ENCODE measurements around the gene AMER3.

AMER3 gene

DNA sequence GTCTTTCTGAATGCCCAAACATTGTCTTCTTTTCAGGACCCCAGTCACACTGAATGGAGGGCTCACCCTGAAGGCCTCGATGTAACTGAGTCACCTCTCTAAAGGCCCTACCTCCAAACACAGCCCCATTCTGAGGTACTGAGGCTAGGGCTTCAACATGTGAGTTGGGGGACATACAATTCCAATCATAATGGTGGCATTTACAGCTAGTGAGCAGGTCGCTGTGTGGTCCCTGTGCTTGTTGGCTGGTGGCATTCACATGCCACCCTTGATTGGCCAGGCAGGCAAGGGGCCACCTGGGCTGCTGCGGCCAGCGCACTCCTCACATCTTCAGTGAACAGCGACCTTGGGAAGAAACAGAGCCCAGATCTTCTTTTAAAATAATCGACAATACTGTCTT is 30.7 kb downstream of the AMER3 start:
- DNase-seq = no peak

DNA sequence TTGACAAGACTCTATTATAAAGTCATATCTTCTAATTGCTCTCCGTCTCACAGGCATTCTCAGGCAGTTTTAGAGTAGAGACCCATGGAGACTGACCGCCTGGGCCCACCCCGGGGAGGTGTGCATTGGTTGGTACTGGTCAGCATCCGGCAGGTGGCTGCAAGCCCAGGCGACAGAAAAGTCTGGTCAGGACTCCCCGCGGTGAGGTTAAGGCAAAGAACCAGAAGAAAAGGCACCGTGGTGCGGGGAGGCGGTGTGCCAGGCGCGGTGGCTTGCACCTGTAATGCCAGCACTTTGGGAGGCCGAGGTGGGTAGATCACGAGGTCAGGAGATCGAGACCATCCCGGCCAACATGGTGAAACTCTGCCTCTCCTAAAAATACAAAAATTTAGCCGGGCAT is 32.5 kb downstream of the AMER3 start:
- no peak for DNase-seq

DNA sequence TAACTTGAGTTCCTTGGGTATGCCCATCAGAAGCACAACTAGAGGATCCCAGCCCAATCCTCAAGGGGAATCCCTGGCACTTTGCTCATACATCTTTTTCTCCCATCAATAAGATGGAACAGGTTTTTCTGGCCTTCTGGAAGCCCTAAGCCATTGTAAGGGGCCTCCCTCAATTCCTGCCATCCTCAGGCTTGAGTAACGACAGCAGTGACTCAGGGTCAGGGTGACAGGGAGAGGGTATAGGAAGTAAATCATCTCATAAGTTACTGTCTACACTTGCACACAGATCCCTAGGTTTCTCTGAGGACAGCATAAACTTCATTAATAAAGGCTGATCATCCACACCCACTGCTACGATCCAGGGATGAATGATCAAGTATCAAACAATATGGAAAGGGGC is 35.0 kb downstream of the AMER3 start:
- no peak for DNase-seq

DNA sequence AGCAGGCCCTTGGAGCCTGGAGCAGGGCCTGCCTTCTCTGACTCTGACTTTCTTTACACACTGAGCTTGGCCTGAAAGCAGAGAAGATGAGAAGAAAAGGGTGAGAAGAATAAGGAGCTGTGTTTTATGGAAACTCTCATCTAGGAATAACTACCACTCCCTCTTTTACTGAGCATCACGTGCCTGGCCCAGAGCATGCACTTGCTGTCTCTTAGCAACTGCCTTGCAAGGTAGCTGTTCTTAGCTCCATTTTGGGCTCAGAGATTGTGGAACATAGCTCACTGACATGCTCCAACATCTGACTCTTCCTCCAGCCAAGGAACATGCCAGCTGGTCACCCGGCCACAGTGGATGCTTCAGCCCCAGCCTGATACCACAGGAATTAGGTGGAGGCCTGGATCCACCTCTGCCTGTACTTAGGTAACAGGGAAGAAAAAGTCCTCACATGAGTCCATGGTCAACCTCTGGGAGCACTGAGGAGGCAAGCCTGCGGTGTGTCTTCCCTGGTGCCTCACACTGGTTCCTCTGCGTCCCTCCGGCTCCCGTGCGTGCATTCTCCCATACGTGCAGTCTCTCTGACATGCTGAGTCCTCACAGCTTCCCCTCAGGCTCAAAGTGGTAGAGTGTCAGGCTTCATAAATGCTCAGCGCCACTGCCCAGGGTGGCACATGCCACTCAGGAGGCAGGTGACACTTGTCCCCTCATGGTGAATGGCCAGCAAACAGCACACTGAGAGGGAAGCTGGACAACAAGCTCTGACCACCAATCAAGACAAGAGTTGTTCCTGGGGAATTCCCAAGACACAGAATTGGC is 35.7 kb downstream of the AMER3 start:
- DNase-seq = no peak

DNA sequence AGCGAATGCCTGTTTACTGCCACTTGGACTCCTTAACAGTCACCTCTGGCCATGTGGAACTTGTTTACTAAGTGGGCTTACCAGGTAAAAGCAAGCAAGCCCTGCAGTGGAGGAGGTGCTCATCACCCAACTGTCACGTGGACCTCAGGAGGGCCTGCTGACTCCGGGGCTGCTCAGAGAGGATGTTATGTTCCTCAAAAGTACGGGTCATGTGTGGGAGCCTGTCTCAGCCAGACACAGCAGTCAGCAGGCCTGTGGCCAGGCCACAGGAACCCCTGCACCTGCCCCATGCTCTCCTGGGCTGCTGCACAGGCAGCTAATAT is 36.2 kb downstream of the AMER3 start:
- no peak for DNase-seq

DNA sequence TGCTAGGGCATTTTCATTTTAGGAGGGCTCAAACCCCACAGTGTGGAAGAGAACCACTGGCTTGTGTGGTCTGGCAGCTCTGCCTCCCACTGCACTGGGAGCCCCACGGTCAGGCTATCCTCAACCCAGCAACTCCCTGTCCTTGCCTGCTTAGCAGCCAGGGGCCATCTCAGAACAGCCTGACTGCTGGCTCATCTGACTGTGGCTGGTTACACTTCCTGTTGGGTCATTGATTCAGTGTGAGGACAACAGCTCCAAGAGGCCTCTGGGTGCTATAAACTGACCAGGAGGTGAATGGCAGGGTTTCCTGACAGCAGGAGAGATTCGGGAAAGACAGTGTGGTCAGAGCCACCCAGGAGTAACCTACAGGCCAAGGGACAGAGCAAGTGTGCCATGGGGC is 40.1 kb downstream of the AMER3 start:
- DNase-seq = no peak

DNA sequence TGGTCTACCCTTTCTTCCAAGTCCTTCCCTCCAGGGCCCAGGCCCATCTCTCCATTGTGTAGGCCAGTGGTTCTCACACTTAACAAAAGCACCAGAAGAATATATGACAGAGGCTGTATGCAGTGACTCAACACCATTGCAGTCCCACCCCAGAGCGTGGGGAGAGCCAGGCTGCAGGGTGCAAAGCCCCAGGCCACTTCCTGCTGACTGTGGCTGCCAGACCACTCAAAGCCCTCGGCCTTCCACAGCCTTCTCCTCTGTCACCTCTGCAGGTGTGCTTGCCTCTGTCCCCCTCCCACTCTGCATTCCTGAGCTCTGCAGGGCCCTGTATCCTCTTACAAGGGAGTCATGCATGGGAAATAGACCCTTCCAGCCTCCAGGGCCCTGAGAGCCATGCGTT is 41.0 kb downstream of the AMER3 start:
- DNase-seq = no peak

DNA sequence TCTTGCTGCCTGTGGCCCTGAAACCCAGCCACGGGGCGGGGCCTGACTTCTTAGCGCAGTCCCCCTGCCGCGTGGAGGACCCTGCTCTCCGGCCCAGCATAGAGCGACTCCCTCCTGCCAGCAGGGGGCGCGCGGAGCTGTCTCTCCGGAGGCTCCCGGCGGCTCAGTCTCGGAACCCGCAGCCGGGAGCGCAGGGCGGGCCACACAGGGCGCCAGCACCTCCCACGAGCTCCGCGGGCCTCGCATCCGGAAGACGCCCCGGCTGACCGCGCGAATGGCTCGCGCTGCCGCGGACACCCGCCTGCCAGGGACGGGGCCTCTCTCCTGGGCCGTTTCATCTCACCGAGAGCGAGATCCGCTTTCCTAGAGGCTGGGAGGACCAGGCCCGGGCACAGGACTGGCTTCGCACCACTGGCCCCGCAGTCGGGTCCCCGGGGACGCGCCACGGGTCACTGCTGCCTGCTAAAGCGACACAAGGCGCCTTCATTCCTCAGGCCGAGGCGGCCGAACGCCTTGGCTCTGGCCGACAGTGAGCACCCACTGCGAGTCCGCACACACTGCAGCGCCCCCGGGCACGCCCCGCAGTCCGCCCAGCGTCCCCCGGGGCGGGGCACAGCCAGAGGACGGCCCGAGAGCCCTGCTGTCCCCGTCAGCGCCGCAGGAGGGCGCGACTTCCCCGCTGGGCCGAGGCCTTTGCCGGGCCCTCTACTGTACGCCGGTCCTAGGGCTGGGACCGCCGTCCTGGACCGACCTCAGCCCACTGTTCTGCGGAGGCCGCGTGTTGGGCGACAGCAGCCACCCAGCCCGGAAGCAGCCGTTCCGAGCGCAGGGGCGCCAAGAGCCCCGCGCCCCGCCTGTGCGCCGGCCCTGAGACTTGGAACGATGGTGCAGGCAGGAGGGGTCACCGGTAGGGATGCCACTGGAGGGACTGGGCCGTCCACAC is 42.4 kb downstream of the AMER3 start:
- peak; percentile 96 for DNase-seq

DNA sequence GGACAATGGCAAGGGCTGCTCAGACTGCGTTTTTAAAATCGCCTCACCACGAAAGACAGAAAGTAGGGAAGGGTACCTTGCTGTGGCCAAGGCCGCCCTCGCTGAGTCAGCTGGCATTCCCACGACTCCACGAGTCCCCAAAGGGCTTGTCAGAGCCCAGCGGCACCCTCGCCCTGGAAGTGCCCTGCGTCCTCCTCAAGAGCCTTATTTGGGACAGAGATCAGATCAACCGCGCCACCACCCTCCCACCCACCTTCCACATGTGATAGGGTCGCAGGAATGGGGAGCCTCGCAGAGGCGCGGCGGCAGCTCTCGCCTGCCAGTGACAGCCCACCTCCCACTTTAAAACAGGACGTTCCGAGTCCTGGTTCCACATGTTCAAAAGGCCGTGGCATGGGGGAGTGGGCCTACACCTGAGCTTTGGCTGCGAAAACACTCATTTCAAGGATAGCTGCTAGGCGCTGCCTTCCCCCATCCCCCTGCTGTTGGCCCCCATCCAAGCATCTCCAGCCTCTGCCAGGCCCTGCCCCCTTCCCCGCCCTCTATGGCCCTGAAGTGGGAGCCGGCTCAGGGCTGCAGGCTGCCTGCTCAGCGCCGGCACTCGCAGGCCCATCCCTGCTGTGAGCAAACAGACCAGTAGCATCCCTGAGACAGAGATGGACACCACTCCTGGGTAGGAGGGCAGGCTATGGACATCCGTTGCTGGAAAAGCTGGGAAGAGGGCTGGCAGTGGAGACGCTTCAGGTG is 43.3 kb downstream of the AMER3 start:
- DNase-seq = no peak

DNA sequence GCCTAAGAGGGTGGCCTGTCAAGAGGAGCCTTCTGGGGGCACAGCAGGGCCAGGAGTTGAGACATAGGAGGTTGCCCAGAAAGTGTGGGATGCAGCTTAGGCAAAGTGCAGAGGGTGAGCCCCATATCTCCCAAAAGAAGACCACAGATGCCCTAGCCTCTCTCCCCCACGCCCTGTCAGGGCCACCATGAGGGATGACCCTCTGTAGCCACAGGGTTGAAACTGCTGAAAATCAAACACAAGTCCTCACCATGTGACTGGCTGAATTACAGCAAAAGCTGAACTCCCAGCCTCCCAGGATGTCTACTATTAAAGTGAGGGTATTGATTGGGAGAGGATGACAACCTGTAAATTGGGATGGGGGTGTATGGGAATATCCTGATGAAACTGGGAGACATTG is 44.0 kb downstream of the AMER3 start:
- DNase-seq = no peak

DNA sequence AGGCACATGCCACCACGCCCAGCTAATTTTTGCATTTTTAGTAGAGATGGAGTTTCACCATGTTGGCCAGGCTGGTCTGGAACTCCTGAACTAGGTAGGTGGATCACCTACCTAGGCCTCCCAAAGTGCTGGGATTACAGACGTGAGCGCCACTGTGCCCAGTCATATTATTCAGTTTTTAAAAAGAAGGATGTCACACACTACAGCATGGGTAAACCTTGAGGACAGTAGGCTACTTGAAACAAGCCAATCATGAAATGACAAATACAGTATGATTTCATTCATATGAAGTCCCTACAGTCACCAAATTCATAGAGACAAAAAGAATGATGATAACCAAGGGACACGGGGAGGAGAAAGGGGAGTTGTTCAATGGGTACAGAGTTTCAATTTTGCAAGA is 50.3 kb downstream of the AMER3 start:
- DNase-seq = no peak

DNA sequence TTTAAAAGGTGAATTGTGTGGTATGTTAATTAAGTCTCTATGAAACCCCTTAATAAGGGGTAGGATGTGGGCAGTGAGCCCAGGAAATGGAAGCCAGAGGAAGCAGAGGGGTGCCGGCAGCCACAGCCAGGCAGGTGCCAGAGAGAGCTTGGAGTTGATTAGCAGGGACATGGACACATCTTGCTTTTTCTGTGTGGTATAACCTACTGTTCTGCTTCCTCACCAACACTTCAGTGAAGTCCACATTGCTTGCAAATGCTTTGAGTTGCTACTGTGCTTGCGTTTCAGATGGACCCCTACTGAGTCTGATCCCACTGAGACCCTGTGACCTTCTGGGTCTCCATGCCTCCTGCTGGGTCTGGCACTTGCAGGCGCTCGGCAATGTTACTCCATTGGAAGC is 51.0 kb downstream of the AMER3 start:
- no peak for DNase-seq

DNA sequence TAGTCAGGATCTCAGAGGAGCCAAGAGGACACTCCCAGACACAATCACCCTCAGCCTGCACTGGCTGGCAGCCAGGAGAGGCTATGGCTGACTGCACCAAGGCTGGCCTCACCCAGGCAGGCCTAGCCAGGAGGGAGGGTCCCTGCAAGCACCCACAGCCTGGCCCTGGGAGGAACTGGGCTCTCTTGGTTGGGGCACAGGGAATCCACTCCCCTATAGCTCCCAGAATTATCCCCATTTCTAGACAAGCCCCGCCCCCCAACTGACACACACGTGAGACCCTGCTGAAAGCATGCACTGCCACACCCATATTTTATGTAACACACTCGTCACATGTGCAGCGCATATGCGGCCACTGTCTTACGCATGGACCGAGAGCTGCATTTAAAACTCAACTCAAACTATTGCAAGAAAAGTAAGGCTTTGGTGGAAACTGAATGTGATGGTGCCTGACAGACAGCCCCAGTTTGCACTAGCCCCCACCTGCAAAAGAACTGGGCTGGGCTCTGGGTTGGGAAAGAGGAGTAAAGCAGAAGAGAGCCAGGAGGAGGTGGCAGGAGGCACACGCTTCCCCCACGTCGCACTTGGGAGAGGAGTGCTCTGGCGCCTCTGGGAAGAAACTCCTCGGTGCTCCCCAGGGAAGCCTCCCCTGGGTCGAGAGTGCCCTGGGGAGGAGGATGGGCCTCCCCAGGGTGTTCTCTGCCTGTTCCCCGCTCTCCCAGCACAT is 52.5 kb downstream of the AMER3 start:
- no peak for DNase-seq

DNA sequence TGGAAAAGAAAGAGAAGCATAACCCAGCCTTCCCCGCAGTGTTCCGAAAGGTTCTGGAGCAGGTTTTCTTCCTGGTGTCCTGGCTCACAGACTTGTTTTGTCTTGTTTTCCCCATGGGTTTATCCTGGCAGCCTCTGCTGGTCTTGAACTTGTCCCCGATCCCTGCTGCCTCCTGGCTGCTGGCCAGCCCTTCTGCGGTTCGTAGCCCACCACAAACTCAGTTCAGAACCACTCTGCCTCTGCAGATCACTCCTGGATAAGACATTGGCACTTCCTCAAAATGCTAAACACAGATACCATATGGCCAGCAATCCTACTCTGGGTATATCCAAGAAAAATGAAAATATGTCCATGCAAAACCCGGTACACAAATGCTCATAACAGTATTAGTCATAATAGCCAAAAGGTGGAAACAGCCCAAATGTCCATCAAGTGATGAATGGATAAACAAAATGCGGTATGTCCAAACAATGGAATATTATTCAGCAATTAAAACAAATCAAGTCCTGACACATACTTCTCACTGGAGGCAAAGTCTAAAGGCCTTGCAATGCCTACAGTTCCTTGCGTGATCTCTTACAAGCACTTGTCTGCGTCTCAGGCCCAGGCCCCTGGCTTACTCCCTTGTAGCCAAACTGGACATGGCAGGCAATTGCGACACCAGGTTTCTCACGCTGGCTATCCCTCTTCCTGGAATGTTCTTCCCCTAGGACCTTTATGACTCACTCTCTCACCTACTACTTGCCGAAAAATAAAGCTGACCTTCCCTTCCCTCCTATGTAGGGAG is 53.3 kb downstream of the AMER3 start:
- DNase-seq = no peak

DNA sequence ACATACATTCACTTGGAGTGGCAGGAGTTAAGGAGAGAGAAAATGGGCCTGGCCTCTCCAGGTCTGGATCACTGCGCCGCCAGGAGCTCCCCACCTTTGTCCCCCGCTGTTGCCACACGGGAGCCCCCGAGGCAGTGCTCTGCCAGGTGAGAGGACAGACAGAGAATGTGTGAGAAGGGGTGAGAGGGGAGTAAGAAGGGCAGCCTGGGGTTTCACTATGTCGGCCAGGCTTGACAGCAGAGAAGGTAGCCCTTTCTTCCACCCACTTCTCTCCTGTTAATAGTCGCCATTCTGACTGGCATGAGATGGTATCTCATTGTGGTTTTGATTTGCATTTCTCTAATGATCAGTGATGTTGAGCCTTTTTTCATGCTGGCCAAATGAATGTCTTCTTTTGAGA is 55.1 kb downstream of the AMER3 start:
- no peak for DNase-seq

DNA sequence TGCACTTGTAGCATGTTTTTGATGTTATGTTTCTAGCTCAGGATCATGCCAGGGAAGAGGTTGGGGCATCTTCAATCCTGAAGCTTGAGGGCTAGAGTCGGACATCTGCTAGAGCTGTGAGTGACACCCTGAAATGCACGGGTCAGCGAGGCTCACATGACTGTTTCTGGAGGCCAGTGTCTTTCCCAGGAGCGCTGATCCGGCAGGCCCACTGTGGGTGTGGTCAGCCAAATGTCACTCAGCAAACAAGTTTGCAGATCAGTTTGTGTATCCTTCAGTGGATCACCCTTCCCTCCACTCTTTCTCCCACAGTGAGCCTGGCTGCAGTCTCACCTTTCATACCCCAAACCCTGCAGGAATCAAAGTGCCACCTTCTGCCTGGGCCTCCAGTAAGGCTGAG is 58.4 kb downstream of the AMER3 start:
- no peak for DNase-seq

DNA sequence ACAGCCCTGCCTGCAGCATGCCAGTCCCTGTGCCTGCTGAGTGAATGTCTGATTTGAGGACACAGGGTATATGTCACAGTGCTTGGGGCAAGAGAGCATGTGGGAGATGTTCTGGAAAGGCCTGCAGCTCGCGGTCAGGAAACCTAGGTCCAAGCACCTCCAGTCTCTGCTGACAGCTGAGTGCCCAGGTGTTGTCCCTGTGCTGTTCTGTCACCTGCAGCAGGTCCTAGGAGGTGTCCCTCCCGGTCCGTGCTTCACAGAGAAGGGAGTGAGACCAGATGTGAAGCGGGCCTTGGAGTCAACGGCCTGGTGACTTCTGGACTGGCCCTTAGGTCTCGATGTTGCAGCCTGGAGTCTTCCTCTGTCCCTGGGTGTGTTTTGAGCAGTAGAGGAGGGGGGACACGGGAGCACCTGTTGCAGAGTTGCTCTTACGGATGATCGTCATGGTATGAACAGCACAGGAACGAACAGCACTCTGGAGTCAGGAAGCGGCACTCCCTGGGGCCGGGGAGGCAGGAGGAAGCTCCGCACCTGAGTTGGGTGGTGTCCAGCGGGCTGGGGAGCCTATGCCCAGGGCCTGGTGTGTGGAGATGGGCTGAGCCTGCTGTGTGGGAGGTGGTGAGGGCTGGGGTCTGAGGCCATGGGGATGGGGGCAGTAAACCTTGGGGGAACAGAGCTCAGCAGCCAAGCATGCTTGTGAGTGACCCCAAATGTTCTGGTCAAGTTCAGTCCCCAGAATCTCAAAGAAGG is 59.8 kb downstream of the AMER3 start:
- DNase-seq = no peak
